NCI-H2081 (cell line): ENCODE measurements around the gene PITRM1.
A peak's percentile ranks its signal among the peaks of the same experiment; 100 is the strongest.

Source experiments
- DNase-seq, 2 experiments: peaks; one replicate each; lab custom pipeline; 2025; lab: John Stamatoyannopoulos, UW

The PITRM1 gene

DNA sequence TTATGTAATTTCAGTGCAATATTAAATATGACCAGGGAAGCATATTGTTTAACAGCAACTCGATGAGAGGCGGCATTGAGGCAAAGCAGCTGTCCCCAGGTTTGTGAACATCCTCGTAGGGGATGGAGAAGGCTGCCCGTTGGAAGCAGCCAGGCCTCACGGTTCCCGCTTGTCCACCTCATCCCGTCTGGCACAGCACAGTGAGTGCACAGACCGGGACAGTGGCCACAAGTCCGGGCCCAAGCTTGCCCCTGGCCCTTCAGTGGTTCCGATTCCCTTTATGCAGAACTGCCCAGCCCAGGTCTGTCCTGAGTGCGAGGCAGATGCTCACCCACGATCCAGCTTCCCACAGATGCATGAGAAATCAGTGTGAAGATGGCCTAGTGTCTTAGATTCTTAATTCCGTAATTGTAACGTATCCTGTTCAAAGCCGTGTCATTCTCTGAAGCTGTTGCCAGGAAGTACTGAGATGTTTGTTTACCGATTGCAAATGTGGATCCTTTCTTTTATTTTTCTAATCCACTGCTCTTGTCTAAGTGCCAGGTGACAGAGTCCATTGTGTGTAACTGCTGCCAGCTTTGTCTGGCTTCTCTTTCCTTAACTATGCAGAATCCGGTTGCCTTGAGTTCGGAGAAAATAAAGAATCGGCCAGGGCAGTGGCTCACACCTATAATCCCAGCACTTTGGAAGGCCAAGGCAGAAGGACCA, 69.7 kb downstream of the PITRM1 start:
- DNase-seq, result peak; percentile 18 to 66

- no peak for DNase-seq
These were observed 71.5 kb downstream of the PITRM1 start for GRCh38 chr10:3100856-3101640.

GRCh38 chr10:3100093-3100792, 72.3 kb downstream of the PITRM1 start:
- no peak for DNase-seq

GRCh38 chr10:3099291-3100092, 73.1 kb downstream of the PITRM1 start:
- no peak for DNase-seq

DNA sequence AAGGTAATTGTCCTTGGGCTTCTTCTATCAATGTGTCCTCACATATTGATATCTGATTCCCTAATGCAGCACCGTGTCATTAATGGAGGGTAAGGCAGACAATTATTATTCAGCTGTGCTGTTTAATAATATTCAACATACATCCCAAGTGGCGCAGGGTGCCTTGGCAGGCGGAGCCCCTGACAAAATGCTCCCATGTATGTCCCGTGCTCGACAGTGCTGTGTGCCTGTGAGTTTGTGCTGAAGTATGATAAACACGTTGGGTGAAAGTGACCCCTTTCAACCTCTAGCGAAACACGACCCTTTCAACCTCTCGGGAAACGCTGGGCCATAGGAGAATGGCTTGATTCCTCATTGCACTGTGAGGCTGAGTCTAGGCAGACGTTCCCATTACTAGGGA, 73.9 kb downstream of the PITRM1 start:
- DNase-seq, result no peak

DNA sequence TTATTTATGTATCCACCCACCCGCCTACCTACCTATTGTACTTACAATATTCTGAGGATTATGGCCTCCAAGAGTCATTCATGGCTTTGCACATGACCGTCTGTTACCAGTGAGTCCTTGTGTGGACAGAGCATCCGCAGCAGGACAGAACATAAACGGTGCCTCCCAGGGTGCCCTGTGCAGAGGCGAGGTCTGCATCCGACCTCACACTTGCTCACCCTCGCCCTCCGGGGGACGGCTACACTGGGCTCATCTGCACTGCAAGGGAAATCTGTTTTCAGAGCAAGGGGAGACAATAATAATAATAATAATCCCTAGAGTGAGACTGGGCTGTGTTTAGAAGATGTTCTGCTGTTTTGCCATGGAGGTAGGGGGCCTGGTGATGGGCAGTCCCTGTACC, 75.4 kb downstream of the PITRM1 start:
- no peak for DNase-seq

DNA sequence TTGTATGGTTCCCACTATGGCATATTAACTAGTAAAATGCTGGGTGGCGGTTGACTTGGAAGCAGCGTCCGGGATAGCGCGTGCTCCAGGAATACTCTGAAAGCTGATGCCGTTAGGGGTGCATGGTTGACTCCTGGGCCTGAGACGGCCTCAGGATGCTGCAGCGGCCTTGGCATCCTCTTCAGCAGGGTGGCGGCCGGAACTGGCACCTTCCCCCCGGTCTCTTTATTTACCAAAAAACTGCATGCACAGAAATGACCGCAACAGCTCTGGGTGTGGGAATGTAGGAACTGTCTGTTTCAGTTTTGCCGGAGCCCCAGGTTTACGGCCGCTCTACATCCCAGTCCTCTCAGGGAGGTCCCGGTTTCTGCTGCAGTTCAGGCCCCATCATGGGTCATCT, 76.4 kb downstream of the PITRM1 start:
- DNase-seq, result no peak

- DNase-seq, result no peak
These were observed 77.0 kb downstream of the PITRM1 start for GRCh38 chr10:3095373-3096139.

DNA sequence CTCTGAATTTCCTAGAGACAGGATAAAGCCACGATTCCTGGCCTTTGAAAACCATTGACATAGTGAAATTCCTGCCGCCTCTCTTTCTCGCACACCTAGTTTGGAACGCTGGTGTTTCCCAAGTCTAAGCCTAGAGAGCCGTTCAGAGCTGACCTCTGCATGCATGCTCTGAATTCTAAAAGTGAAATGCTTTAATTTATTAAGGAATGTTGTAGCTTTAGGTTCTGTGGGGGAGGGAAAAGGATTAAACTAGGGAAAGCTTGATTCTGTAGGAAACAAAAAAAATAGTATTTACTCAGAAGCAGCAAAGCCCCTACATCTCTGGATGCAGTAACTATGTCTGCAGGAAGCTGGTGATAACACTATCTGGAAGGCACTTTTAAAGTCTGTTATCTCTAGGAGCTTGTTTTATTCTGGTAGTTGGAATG, 78.0 kb downstream of the PITRM1 start:
- DNase-seq, result no peak

GRCh38 chr10:3093996-3094395, 78.6 kb downstream of the PITRM1 start:
- DNase-seq, result no peak

DNA sequence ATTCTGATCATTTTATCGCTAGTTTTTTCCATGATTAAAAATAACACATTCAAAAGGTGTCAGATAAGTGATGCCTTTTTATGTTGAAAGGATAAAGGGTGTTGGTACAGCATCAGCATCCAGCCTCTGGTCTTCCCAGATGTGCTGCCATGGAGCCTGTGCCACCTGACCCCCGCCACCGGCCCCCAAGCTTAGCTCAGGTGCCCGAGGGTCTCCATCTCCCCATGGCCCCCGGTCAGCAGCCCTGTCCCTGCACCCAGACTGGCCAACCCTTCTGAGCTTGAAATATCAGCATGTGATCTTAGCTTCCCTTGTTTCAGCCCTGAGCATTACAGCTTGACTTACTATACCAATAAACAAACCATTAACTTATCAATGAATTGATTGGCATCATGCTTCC, 80.7 kb downstream of the PITRM1 start:
- DNase-seq, result no peak

DNA sequence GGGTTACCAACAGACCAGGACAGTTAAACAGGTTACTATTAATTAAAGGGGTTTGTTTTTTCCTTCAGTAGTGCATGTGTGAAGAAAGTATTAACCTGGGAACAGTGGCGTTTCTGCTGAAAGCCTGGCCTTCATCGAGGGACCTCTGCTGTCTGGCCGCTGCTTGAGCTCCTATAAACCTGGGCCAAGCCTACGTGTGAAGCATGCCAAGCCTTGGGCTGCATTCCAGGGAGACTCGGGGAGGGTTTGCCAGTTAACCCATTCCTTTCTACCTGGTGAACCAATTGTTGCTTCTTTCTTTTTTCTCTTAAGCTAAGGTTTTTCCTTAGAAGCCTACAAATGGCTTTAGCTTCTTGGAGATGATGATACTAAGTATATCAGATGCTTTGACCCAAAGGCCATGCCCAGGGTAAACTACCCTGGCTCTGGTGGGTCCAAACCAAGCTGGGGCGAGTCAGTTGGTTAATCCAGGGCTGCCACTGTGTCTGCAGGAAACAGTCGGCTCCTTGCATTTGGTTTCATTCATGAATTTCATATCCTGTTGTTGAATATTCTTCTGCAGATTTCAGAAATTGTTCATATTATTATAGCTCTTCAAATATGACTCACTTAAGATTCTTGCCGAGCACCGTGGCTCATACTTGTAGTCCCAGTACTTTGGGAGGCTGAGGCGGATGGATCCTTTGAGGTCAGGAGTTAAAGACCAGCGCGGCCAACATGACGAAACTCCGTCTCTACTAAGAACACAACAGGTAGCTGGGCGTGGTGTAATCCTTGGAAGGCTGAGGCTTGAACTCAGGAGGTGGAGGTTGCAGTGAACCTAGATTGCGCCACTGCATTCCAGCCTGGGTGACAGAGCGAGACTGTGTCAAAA, 81.4 kb downstream of the PITRM1 start:
- no peak for DNase-seq

DNA sequence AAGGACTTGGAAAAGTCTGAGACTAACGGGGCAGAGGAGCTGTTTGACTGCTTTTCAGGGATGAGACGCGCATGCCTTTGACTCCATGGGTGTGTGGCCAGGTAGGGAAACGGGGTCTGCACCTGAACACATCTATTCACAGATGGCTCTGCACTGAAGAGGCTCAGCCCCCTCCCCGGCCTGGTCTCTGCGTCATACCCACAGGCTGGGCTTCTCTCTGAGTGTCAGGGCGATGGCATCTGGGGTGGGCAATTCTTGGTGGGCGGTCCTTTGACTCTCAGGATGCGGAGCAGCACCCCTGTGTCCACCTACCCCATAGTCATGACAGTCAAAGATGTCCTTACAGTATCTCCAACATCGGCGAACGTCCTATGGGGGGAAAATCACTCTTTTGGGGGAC, 82.2 kb downstream of the PITRM1 start:
- DNase-seq, result no peak
